C4-2B (cell line): Measurements from ENCODE around the gene EIF5AL1.

Experiments used
- H3K27ac ChIP-seq: fragments of 450-650 bp; 2 replicates; pipeline ENCODE4 v1.5.1; 2017
- ZFX ChIP-seq: fragments of 450-650 bp; IDR thresholded peaks from 2 replicates; pipeline ENCODE4 v1.6.1; 2017
- TF ChIP-seq, protein P1 (sequence below): fragments of 450-650 bp; conservative IDR thresholded peaks from 2 replicates; pipeline ENCODE4 v1.5.1; 2017; ENCODE audit warnings: mild to moderate bottlenecking

The EIF5AL1 gene

DNA sequence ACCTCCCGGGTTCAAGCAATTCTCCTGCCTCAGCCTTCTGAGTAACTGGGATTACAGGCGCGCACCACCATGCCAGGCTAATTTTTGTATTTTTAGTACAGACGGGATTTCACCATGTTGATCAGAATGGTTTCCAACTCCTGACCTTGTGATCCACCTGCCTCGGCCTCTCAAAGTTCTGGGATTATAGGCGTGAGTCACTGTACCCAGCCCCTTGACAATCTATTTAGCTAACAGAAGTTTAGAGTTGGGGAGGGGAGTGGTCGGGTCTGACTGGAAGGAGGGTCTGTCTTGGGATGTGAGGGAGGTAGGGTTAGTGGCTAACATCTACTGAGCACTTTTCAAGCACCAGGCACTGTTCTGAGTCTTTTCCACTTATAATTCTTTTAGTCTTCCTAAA lies 39.9 kb upstream of the EIF5AL1 start:
- no peak overlapping the region for H3K27ac ChIP-seq
- TF ChIP-seq ZFX: no peak
- TF ChIP-seq, protein P1, sequence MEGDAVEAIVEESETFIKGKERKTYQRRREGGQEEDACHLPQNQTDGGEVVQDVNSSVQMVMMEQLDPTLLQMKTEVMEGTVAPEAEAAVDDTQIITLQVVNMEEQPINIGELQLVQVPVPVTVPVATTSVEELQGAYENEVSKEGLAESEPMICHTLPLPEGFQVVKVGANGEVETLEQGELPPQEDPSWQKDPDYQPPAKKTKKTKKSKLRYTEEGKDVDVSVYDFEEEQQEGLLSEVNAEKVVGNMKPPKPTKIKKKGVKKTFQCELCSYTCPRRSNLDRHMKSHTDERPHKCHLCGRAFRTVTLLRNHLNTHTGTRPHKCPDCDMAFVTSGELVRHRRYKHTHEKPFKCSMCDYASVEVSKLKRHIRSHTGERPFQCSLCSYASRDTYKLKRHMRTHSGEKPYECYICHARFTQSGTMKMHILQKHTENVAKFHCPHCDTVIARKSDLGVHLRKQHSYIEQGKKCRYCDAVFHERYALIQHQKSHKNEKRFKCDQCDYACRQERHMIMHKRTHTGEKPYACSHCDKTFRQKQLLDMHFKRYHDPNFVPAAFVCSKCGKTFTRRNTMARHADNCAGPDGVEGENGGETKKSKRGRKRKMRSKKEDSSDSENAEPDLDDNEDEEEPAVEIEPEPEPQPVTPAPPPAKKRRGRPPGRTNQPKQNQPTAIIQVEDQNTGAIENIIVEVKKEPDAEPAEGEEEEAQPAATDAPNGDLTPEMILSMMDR: no peak

DNA sequence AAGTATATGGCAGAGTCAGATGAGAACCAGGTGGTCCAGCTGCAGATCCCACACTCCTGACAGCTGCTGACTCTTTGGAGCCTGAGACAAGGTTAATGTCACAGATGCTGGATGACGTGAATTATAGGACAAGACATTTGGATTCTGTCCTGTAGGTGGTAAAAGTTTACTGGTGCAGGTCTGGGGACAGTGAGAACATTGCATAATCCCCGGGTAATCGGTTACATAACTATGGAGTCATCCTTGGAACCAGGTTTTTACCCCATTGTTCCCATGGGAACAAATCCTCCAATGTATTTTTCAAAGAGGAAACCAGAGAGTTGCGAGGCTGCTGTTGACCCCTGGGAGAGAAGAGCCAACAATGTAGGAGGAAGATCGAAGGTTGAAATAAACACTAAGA lies 39.4 kb upstream of the EIF5AL1 start:
- TF ChIP-seq, protein P1: no peak
- no peak for TF ChIP-seq ZFX

DNA sequence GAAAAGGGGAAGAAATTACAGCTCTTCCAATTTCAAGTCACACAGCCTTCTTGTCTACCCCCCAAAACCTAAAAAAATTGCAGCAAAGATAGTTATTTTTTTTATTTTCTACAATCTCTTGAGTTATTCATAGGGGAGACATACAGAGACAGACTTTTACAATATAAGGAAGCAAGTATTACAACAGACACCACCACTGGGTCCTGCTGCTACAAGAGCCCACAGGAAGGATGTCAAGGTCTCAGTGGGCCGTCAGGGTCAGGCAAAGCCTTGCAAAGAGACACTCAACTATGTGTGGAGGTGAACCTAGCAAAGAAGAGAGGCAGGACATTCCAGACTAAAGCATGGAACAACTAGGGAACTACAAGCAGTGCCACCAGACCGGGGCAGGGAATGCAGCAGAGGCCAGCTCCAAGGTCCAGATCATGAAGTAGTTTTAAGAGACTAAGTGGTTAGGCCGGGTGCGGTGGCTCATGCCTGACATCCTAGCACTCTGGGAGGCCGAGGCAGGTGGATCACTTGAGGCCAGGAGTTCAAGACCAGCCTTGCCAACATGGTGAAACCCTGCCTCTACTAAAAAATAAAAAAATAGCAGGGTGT lies 38.7 kb upstream of the EIF5AL1 start:
- no peak overlapping the region for H3K27ac ChIP-seq
- no peak for TF ChIP-seq ZFX
- TF ChIP-seq, protein P1: no peak

More for the DNA sequence above, 39.4 kb upstream of the EIF5AL1 start:
- no peak overlapping the region for H3K27ac ChIP-seq

DNA sequence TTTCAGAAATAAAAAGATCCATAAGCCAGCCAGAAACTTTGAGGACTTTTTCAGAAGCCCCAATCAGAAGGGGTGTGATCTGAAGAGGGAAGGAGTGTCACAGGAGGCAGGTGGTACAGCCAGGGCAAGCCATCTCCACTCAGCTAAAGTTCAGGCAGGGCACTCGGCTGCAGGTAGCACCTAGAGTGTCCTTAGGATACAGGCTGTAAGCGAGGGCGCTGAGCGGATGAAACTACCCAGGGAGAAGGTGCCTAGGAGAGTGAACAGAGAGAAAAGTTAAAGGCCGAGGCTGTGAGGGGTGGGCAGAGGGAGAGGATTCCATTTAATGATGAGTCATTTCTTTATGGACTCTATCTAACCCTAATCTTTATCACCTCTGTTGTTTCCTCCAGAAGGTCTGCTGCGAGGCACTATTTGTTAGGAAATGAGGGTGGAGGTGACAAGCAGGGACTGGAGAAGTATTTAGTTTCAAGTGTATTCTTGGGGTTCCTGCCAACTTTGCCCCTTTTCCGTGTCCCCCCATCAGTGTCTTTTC lies 37.1 kb upstream of the EIF5AL1 start:
- no peak overlapping the region for H3K27ac ChIP-seq
- TF ChIP-seq, protein P1: no peak
- TF ChIP-seq ZFX: no peak

DNA sequence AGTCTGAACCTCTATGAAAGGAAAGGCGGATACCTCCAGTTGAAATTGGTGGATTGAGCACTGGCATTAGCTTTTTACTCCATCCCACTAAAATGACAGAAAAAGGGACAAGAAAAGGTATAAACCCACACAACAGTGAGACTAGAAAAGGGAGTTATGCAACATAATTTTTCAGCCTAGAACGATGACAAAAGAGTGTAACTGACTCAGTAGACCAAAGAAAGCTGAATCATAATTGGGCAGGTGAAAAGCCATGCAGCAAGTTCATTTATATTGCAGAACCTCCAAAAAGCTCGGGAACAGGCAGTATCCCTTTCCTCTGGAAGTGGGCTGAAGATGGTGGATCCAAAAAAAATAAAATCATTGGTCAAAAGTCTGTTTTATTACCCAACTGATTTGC lies 36.5 kb upstream of the EIF5AL1 start:
- H3K27ac ChIP-seq: no peak overlapping the region
- no peak for TF ChIP-seq ZFX
- TF ChIP-seq, protein P1: no peak

DNA sequence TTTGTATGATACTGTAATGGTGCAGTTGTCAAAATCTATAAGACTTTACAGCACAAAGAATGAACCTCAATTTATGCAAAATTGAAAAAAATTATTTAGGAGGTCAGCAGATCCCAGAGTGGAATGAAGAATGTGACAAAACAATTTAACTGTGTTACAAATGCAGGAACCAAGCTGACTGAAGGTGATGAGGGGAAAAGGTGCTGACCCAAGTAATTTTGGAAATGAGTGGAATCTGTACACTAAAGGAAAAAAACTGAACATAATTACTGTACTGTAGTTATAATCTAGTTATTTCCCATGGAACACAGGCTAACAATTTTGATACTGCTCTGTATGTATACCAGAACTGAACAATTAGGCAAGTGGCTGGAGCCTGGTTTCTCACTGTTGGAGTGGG lies 35.7 kb upstream of the EIF5AL1 start:
- TF ChIP-seq, protein P1: no peak
- no peak for TF ChIP-seq ZFX
- no peak overlapping the region for H3K27ac ChIP-seq

DNA sequence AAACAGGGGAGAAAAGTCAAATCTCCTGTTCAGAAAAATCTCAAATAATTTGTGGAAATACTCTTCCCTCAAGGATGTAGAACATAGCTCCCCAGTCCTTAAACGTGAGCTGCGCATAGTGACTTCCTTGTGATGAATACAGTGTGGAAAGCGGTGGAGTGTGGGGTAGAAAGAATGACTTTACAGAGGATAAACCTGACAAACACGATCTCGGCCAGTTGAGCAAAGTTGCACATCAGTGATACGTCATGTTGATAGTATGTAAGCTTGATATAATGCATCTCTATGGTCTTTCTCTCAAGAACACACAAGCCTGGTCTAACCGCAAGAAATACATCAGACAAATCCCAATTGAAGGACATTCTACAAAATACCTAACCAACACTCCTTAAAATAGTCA lies 34.9 kb upstream of the EIF5AL1 start:
- TF ChIP-seq, protein P1: no peak
- TF ChIP-seq ZFX: no peak
- no peak overlapping the region for H3K27ac ChIP-seq
